Measurements from ENCODE around the gene FAAP100.
"Not testable (repeated sequence)": the region's sequence is repeated elsewhere in the genome, so short reads cannot be mapped to it uniquely, and the experiment has no call there.

The FAAP100 gene

GRCh38 chr17:81538651-81539570, 13.2 kb downstream of the FAAP100 start:
- no peak for DNase-seq

- DNase-seq: no peak
Observed at GRCh38 chr17:81537856-81538555, 14.1 kb downstream of the FAAP100 start.

GRCh38 chr17:81537343-81537855, 14.8 kb downstream of the FAAP100 start:
- peak; percentile 72 for DNase-seq

GRCh38 chr17:81536299-81537290, 15.6 kb downstream of the FAAP100 start:
- DNase-seq: no peak

- DNase-seq: no peak
Observed at GRCh38 chr17:81535480-81536298, 16.5 kb downstream of the FAAP100 start.

- no peak for DNase-seq
Observed at GRCh38 chr17:81535007-81535328, 17.2 kb downstream of the FAAP100 start.

- DNase-seq: no peak
Observed at GRCh38 chr17:81534157-81535006, 17.8 kb downstream of the FAAP100 start.

GRCh38 chr17:81533339-81534141, 18.6 kb downstream of the FAAP100 start:
- DNase-seq: no peak

GRCh38 chr17:81532490-81533287, 19.5 kb downstream of the FAAP100 start:
- DNase-seq: no peak

- DNase-seq: not testable (repeated sequence)
Observed at GRCh38 chr17:81531998-81532404, 20.2 kb downstream of the FAAP100 start.

- DNase-seq: not testable (repeated sequence)
Observed at GRCh38 chr17:81531013-81531412, 21.1 kb downstream of the FAAP100 start.

- DNase-seq: no peak
Observed at GRCh38 chr17:81529437-81529803, 22.7 kb downstream of the FAAP100 start.

- DNase-seq: peak; percentile 44
Observed at GRCh38 chr17:81528651-81529436, 23.3 kb downstream of the FAAP100 start.

GRCh38 chr17:81528384-81528650, 23.8 kb downstream of the FAAP100 start:
- no peak for DNase-seq

- peak; percentile 71 for DNase-seq
Observed at GRCh38 chr17:81527591-81528383, 24.4 kb downstream of the FAAP100 start, which contains the start of gene FSCN2. TSS of gene FSCN2 (plus strand) at chr17:81528377. CDS start at chr17:81528532, 155 bp downstream.

GRCh38 chr17:81526662-81527571, 25.2 kb downstream of the FAAP100 start:
- no peak for DNase-seq

Data from right kidney (tissue), 1 donor.